Lung (tissue), 12 donors: ENCODE results near the gene EMC6. TPM values are rescaled to one million over a fixed set of nuclear protein-coding genes. Genes with fewer than 3 reads are reported as not detected.

Experiments used
- ATAC-seq: fragments of 200-7000 bp; cut with Tn5 transposase; one replicate; pipeline ENCODE4 v1.9.1; 2020; ENCODE audit warnings: moderate number of reproducible peaks; ENCODE audit not compliant: insufficient read depth, low FRiP score
- DNase-seq, 3 donors: peaks; one replicate each; pipeline ENCODE4 v3.0.0-alpha.2; 2013 to 2017
- H3K27ac ChIP-seq, 2 donors: one replicate each; pipeline ENCODE4 v1.5.1; 2013; ENCODE audit warnings: mild to moderate bottlenecking in 2 of 2, moderate library complexity in 2 of 2, control low read depth in 1 of 2, inconsistent platforms in 1 of 2, low read depth in 1 of 2, low read length in 1 of 2
- H3K27me3 ChIP-seq, 3 donors: one replicate each; pipeline ENCODE4 v1.5.1; 2013; ENCODE audit warnings: low read length in 2 of 3; ENCODE audit not compliant: control insufficient read depth in 3 of 3, insufficient read depth in 3 of 3
- H3K36me3 ChIP-seq, 4 donors: one replicate each; pipeline ENCODE4 v1.5.1; 2013; ENCODE audit warnings: low read length in 4 of 4, mild to moderate bottlenecking in 1 of 4, moderate library complexity in 1 of 4; ENCODE audit not compliant: control insufficient read depth in 4 of 4, insufficient read depth in 4 of 4
- H3K4me1 ChIP-seq, 5 donors: one replicate each; pipeline ENCODE4 v1.5.1; 2013; ENCODE audit warnings: low read length in 5 of 5, mild to moderate bottlenecking in 2 of 5, moderate library complexity in 1 of 5; ENCODE audit not compliant: control insufficient read depth in 5 of 5, insufficient read depth in 5 of 5
- H3K4me3 ChIP-seq: one replicate; pipeline ENCODE4 v1.5.1; 2013; ENCODE audit warnings: mild to moderate bottlenecking, control low read depth, moderate library complexity
- H3K9ac ChIP-seq, 2 donors: one replicate each; pipeline ENCODE4 v1.5.1; 2013; ENCODE audit warnings: low read length in 2 of 2, control low read depth in 1 of 2; ENCODE audit not compliant: insufficient read depth in 1 of 2
- H3K9me3 ChIP-seq, 4 donors: one replicate each; pipeline ENCODE4 v1.5.1; 2013; ENCODE audit warnings: low read length in 3 of 4, mild to moderate bottlenecking in 1 of 4, moderate library complexity in 1 of 4; ENCODE audit not compliant: control insufficient read depth in 4 of 4, insufficient read depth in 3 of 4
- WGBS, 2 donors: extraction: QIAGEN DNeasy Blood & Tissue Kit; methylation state at CpG; one replicate each; pipeline ENCODE4 v1.1.7; 2013; 5-methylcytosine and 5-hydroxymethylcytosine counted together
- polyA plus RNA-seq, 2 donors: library from polyadenylated mRNA; stranded (reverse); fragments of 200-250 nt; gene quantifications; one replicate each; pipeline ENCODE4 v1.2.1, GENCODE V29; 2013
- total RNA-seq, 2 donors: library from RNA; depleted of rRNA in 1 of 2; stranded (reverse); fragments of >200 nt in 1 of 2; gene quantifications; one replicate each; pipeline ENCODE4 v1.2.1, GENCODE V29; 2014 to 2021
- TF ChIP-seq, protein P1 (sequence below): IDR thresholded peaks from 2 replicates; pipeline ENCODE4 v1.5.1; 2012; ENCODE audit warnings: mild to moderate bottlenecking; ENCODE audit errors: control extremely low read depth, extremely low read depth
- donor health status: control.
- donor health status: control.
- donor health status: Bipolar disorder and iron deficiency.
- donor health status: healthy.
- donor health status: DM: yes; HTN: yes; CAD: no.

Gene EMC6
- total and polyA plus RNA-seq, 4 donors = 10.9 to 93.4 (median 62.5) TPM

GRCh38 chr17:3678095-3678820 lies 9.6 kb downstream of the EMC6 start:
- no peak for DNase-seq

DNA sequence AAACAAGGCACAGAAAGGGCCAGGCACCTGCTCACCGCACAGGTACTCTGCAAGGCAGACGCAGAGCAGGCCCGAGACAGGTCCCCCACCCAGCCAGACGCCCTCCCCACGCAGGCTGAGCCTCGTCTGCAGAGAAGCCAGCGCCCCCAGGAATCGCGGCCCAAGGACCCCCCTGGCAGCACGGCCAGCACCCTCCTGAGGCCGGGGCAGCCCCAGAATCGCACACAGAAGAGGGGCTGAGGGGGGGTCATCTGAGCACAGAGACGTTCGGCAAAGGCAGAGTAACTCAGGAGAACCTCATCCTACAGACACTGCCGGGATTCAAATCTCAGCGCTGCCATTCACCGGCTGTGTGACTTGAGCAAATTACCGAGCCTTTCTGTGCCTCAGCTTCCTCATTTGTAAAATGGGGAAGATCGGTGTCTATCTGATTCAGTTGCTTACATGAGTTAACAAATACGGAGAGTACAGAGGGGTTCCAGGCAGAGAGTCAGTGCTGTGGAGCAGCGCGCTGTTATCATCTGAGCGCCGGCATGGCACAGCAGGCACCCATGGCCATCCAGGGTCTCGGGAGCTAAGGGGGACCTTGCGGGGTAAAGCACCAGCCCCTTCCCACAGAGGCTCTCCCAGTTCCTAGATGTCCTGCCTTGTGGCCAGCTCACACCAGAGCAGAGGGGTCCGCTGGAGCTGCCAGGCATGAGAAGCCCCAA lies 10.4 kb downstream of the EMC6 start:
- Histone ChIP-seq H3K36me3 (no peaks in the 10 kb centered on the region), H3K9ac (no peak overlapping the region), H3K4me3 (no peak overlapping the region), H3K27me3 (peaks cover 0 to 6% (median 0%) of the 10 kb centered on the region in 3 donors), H3K4me1 (no peaks in the 10 kb centered on the region), H3K27ac (no peak overlapping the region), H3K9me3 (no peaks in the 10 kb centered on the region)
- DNase-seq (no peak), ATAC-seq (no peak)
- WGBS, 2 donors = 85% methylated on average over 27 of the region's 27 CpGs
- TF ChIP-seq, protein P1, sequence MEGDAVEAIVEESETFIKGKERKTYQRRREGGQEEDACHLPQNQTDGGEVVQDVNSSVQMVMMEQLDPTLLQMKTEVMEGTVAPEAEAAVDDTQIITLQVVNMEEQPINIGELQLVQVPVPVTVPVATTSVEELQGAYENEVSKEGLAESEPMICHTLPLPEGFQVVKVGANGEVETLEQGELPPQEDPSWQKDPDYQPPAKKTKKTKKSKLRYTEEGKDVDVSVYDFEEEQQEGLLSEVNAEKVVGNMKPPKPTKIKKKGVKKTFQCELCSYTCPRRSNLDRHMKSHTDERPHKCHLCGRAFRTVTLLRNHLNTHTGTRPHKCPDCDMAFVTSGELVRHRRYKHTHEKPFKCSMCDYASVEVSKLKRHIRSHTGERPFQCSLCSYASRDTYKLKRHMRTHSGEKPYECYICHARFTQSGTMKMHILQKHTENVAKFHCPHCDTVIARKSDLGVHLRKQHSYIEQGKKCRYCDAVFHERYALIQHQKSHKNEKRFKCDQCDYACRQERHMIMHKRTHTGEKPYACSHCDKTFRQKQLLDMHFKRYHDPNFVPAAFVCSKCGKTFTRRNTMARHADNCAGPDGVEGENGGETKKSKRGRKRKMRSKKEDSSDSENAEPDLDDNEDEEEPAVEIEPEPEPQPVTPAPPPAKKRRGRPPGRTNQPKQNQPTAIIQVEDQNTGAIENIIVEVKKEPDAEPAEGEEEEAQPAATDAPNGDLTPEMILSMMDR = no peak

More at GRCh38 chr17:3678095-3678820, 9.6 kb downstream of the EMC6 start:
- Histone ChIP-seq H3K27ac (no peak overlapping the region), H3K27me3 (peaks cover 0 to 2% (median 0%) of the 10 kb centered on the region in 3 donors), H3K9ac (no peak overlapping the region), H3K9me3 (no peaks in the 10 kb centered on the region), H3K36me3 (no peaks in the 10 kb centered on the region), H3K4me3 (no peak overlapping the region), H3K4me1 (no peaks in the 10 kb centered on the region)
- TF ChIP-seq, protein P1 = no peak
- WGBS, 2 donors = 64 to 77% methylated on average over 16 of the region's 16 CpGs
- no peak for ATAC-seq

- Histone ChIP-seq H3K27ac (no peak overlapping the region), H3K4me3 (no peak overlapping the region), H3K9ac (no peak overlapping the region), H3K9me3 (no peaks in the 10 kb centered on the region), H3K36me3 (no peaks in the 10 kb centered on the region), H3K27me3 (peaks cover 0 to 11% (median 0%) of the 10 kb centered on the region in 3 donors), H3K4me1 (no peaks in the 10 kb centered on the region)
- TF ChIP-seq, protein P1 = no peak
- ATAC-seq (no peak), DNase-seq (no peak)
- WGBS, 2 donors = 50 to 57% methylated on average over 20 of the region's 20 CpGs
Measured at GRCh38 chr17:3679531-3680126, 11.0 kb downstream of the EMC6 start.
